Measurements from ENCODE around the gene ENG. TPM values are rescaled to one million over a fixed set of nuclear protein-coding genes. Genes with fewer than 3 reads are reported as not detected.

Gene ENG
- total RNA-seq (2021; ENCODE audit: unreplicated experiment), result 0.76 TPM
- 2.2 and 3.6 TPM in 2 replicates for polyA plus RNA-seq (2012)
- Bru-seq, nascent RNA, result percentile 2 among the genes with signal in this experiment
- BruChase-seq, experiment 1, labeled RNA remaining after a 6-hour chase, result percentile 11 among the genes with signal in this experiment
- BruChase-seq, experiment 2, labeled RNA remaining after a 2-hour chase, result percentile 4 among the genes with signal in this experiment
- long read RNA-seq, partial matches to known transcripts, result 0 of 1 reads
- long read RNA-seq, other reads (novel, unspliced or antisense), result 1 of 1 reads

- H3K9ac ChIP-seq (ENCODE audit: low read length), result no peak within 1 kb of the TSS
- no peaks in the 10 kb centered on the region for H3K4me1 ChIP-seq (ENCODE audit: control insufficient read depth in 1 of 2, insufficient read depth in 2 of 2, low read length in 2 of 2)
- H3K9me3 ChIP-seq (ENCODE audit: control insufficient read depth in 1 of 2, insufficient read depth in 1 of 2, low read depth in 1 of 2, low read length in 2 of 2), result peaks cover 0 to 7% of the 10 kb centered on the region in 2 experiments; a peak in 2 of 4 replicates
- no peak for ATAC-seq
- no peak for DNase-seq (ENCODE audit: low read depth, low spot score)
- no peaks in the 10 kb centered on the region for H3K9me2 ChIP-seq (ENCODE audit: insufficient read depth)
- no peaks in the 10 kb centered on the region for H3K36me3 ChIP-seq (ENCODE audit: control insufficient read depth in 1 of 2, insufficient read depth in 2 of 2, low read length in 2 of 2)
- H3K4me2 ChIP-seq (ENCODE audit: low read length), result no peak within 1 kb of the TSS
- ChIA-PET POLR2A (no interaction called here), CTCF (no interaction called here), RAD21 (ENCODE audit: low non-redundant PET in 1 of 2, low total read pairs in 2 of 2, uncharacterized antibody in 2 of 2, unreplicated experiment in 2 of 2) (no interaction called here)
- H3K27ac ChIP-seq (ENCODE audit: low read depth, low read length), result no peak within 1 kb of the TSS
- H3K79me2 ChIP-seq (ENCODE audit: insufficient read depth, low read length), result no peaks in the 10 kb centered on the region
- no peaks in the 10 kb centered on the region for H3K27me3 ChIP-seq (ENCODE audit: insufficient read depth, low read length)
- H2AFZ ChIP-seq (ENCODE audit: low read depth, low read length, poor library complexity, severe bottlenecking), result no peak within 1 kb of the TSS
- no TSS peak for BruUV-seq (replicated peaks)
- no peak within 1 kb of the TSS for H3K4me3 ChIP-seq (replicated peaks in 1 of 2; ENCODE audit: low read depth in 1 of 2, low read length in 2 of 2)
- intact Hi-C loops (cut with micrococcal nuclease), result no loop called here
- no peaks in the 10 kb centered on the region for H4K20me1 ChIP-seq (ENCODE audit: insufficient read depth)
- TF ChIP-seq JUND (IDR thresholded peaks at IDR 0.05) (no peak), CTCF (IDR thresholded peaks at IDR 0.05 in 2 of 3, conservative IDR thresholded peaks at IDR 0.05 in 1 of 3; ENCODE audit: borderline replicate concordance in 1 of 3, insufficient read depth in 1 of 3, low read depth in 2 of 3, low read length in 2 of 3) (no peak), EZH2phosphoT487 (IDR thresholded peaks at IDR 0.05; ENCODE audit: borderline replicate concordance) (no peak), YY1 (IDR thresholded peaks at IDR 0.05; ENCODE audit: extremely low read depth, insufficient replicate concordance, low read depth, low read length) (no peak), ZNF274 (IDR thresholded peaks at IDR 0.05; ENCODE audit: low read depth, low read length) (no peak), ZFX (IDR thresholded peaks at IDR 0.05) (no peak), CEBPB (IDR thresholded peaks at IDR 0.05; ENCODE audit: low read depth) (no peak), MAX (IDR thresholded peaks at IDR 0.05) (no peak), FOSL1 (IDR thresholded peaks at IDR 0.05; ENCODE audit: low read depth) (no peak), REST (IDR thresholded peaks at IDR 0.05; ENCODE audit: low read depth) (no peak), TCF7L2 (IDR thresholded peaks at IDR 0.05; ENCODE audit: borderline replicate concordance, extremely low read depth, insufficient read depth, insufficient read length) (no peak), SP1 (IDR thresholded peaks at IDR 0.05; ENCODE audit: low read depth) (no peak)
Measured at GRCh38 chr9:127854184-127854806, at the start of gene ENG. TSS of gene ENG (minus strand) at chr9:127854658. CDS start at chr9:127854355, 303 bp downstream.
